HUES48 (cell line): ENCODE data around the gene CLDN16.

Experiments used
- H3K27ac ChIP-seq: one replicate; pipeline ENCODE4 v1.7.0; 2013; ENCODE audit warnings: low read depth, low read length, inconsistent platforms
- H3K27me3 ChIP-seq: 2 replicates; pipeline ENCODE4 v1.6.1; 2013; ENCODE audit warnings: mild to moderate bottlenecking, low read length; ENCODE audit not compliant: control insufficient read depth, insufficient read depth
- H3K36me3 ChIP-seq: 2 replicates; pipeline ENCODE4 v1.6.1; 2013; ENCODE audit warnings: low read length; ENCODE audit not compliant: control insufficient read depth, insufficient read depth
- H3K4me1 ChIP-seq: 2 replicates; pipeline ENCODE4 v1.6.1; 2013; ENCODE audit warnings: mild to moderate bottlenecking, low read length; ENCODE audit not compliant: control insufficient read depth, insufficient read depth
- H3K4me3 ChIP-seq: 2 replicates; pipeline ENCODE4 v1.5.1; 2013; ENCODE audit warnings: mild to moderate bottlenecking, low read depth, low read length
- H3K9ac ChIP-seq: 2 replicates; pipeline ENCODE4 v1.6.1; 2013; ENCODE audit warnings: mild to moderate bottlenecking, low read depth, low read length, moderate library complexity
- H3K9me3 ChIP-seq: 2 replicates; pipeline ENCODE4 v1.6.1; 2013; ENCODE audit warnings: low read length; ENCODE audit not compliant: control insufficient read depth, insufficient read depth

Gene CLDN16

GRCh38 chr3:190442240-190442639 is 54.3 kb downstream of the CLDN16 start:
- Histone ChIP-seq H3K9me3 (no peaks in the 10 kb centered on the region), H3K27me3 (no peaks in the 10 kb centered on the region), H3K27ac (no peak overlapping the region), H3K4me1 (no peaks in the 10 kb centered on the region), H3K4me3 (no peak overlapping the region), H3K9ac (no peak overlapping the region), H3K36me3 (no peaks in the 10 kb centered on the region)

GRCh38 chr3:190443257-190443656 is 55.3 kb downstream of the CLDN16 start:
- no peaks in the 10 kb centered on the region for H3K27me3 ChIP-seq
- H3K9me3 ChIP-seq, result no peaks in the 10 kb centered on the region
- no peaks in the 10 kb centered on the region for H3K4me1 ChIP-seq
- H3K36me3 ChIP-seq, result no peaks in the 10 kb centered on the region
- no peak overlapping the region for H3K27ac ChIP-seq
- no peak overlapping the region for H3K4me3 ChIP-seq
- H3K9ac ChIP-seq, result no peak overlapping the region

GRCh38 chr3:190444006-190444405 is 56.0 kb downstream of the CLDN16 start:
- H3K9me3 ChIP-seq, result no peaks in the 10 kb centered on the region

GRCh38 chr3:190444576-190445145 is 56.7 kb downstream of the CLDN16 start:
- Histone ChIP-seq H3K9ac (no peak overlapping the region), H3K4me1 (no peaks in the 10 kb centered on the region), H3K9me3 (no peaks in the 10 kb centered on the region), H3K4me3 (no peak overlapping the region), H3K27ac (no peak overlapping the region), H3K36me3 (no peaks in the 10 kb centered on the region), H3K27me3 (no peaks in the 10 kb centered on the region)

More at GRCh38 chr3:190444006-190444405, 56.0 kb downstream of the CLDN16 start:
- Histone ChIP-seq H3K36me3 (no peaks in the 10 kb centered on the region), H3K27ac (no peak overlapping the region), H3K9ac (no peak overlapping the region), H3K4me1 (no peaks in the 10 kb centered on the region), H3K4me3 (no peak overlapping the region), H3K27me3 (no peaks in the 10 kb centered on the region)

GRCh38 chr3:190446573-190447279 is 58.8 kb downstream of the CLDN16 start:
- Histone ChIP-seq H3K27ac (no peak overlapping the region), H3K27me3 (no peaks in the 10 kb centered on the region), H3K4me3 (no peak overlapping the region), H3K36me3 (no peaks in the 10 kb centered on the region), H3K4me1 (no peaks in the 10 kb centered on the region), H3K9ac (no peak overlapping the region), H3K9me3 (no peaks in the 10 kb centered on the region)

GRCh38 chr3:190448256-190448655 is 60.3 kb downstream of the CLDN16 start:
- Histone ChIP-seq H3K9me3 (no peaks in the 10 kb centered on the region), H3K27me3 (no peaks in the 10 kb centered on the region), H3K9ac (no peak overlapping the region), H3K36me3 (no peaks in the 10 kb centered on the region), H3K4me1 (no peaks in the 10 kb centered on the region), H3K4me3 (no peak overlapping the region), H3K27ac (no peak overlapping the region)

- no peak within 1 kb of the TSS for H3K27ac ChIP-seq
- H3K27me3 ChIP-seq, result no peaks in the 10 kb centered on the region
- H3K4me1 ChIP-seq, result no peaks in the 10 kb centered on the region
- no peaks in the 10 kb centered on the region for H3K36me3 ChIP-seq
- no peaks in the 10 kb centered on the region for H3K9me3 ChIP-seq
- no peak within 1 kb of the TSS for H3K9ac ChIP-seq
- no peak within 1 kb of the TSS for H3K4me3 ChIP-seq
Measured at GRCh38 chr3:190449801-190450200, 61.8 kb downstream of the CLDN16 start, which contains the start of gene TMEM207. Gene TMEM207 (minus strand): TSS chr3:190449901. CDS start chr3:190449809, 92 bp downstream.

- H3K9me3 ChIP-seq, result no peaks in the 10 kb centered on the region
- H3K4me3 ChIP-seq, result no peak overlapping the region
- no peak overlapping the region for H3K9ac ChIP-seq
- no peaks in the 10 kb centered on the region for H3K27me3 ChIP-seq
- H3K36me3 ChIP-seq, result no peaks in the 10 kb centered on the region
- no peaks in the 10 kb centered on the region for H3K4me1 ChIP-seq
- H3K27ac ChIP-seq, result no peak overlapping the region
Measured at GRCh38 chr3:190455828-190456227, 67.9 kb downstream of the CLDN16 start.

GRCh38 chr3:190456770-190457169 is 68.8 kb downstream of the CLDN16 start:
- no peaks in the 10 kb centered on the region for H3K9me3 ChIP-seq
- H3K36me3 ChIP-seq, result no peaks in the 10 kb centered on the region

GRCh38 chr3:190458040-190458439 is 70.1 kb downstream of the CLDN16 start:
- Histone ChIP-seq H3K36me3 (no peaks in the 10 kb centered on the region), H3K9me3 (no peaks in the 10 kb centered on the region), H3K27me3 (no peaks in the 10 kb centered on the region), H3K27ac (no peak overlapping the region), H3K4me1 (no peaks in the 10 kb centered on the region), H3K9ac (no peak overlapping the region), H3K4me3 (no peak overlapping the region)

More at GRCh38 chr3:190456770-190457169, 68.8 kb downstream of the CLDN16 start:
- Histone ChIP-seq H3K27me3 (no peaks in the 10 kb centered on the region), H3K9ac (no peak overlapping the region), H3K4me3 (no peak overlapping the region), H3K4me1 (no peaks in the 10 kb centered on the region), H3K27ac (no peak overlapping the region)
